Stimulated activated CD4-positive, alpha-beta T cell treated with anti-CD3 and anti-CD28 coated beads, TNF-alpha, amount 100 ng/mL, for 24 hours (primary cell): ENCODE measurements around the gene ATG2A.

ENCODE experiments used
- DNase-seq, 3 experiments: peaks; one replicate each; pipeline ENCODE4 v3.0.0-alpha.2; 2020; ENCODE audit warnings: low read depth in 3 of 3

ATG2A gene

GRCh38 chr11:64916775-64917662, at the start of gene ATG2A:
ATG2A (minus strand) TSS chr11:64917209; CDS start chr11:64917135, 74 bp downstream.
- DNase-seq: peak; percentile 97 to 99 (median 97)

DNA sequence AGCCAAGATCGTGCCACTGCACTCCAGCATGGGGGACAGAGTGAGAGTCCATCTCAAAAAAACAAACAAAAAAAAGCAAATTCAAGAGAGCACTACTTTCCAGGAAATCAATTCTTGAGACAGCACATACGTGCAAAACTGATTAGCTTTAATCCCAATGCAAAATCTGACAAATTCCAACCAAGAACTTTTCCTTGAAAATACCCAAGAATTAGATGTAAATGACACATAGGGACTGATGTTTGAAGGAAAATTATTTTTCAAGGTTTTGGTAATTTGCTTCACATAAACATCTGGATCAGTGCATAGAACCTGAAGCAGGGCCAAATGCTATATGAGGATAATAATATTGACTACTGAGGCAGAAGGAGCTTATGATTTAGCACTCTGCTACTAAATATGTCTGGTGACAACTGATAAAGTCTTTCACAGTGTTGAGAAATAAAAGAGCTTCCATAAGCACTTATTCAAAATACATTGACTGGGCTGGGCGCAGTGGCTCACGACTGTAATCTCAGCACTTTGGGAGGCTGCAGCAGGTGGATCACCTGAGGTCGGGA, 46.1 kb upstream of the ATG2A start:
- DNase-seq: no peak

GRCh38 chr11:64960719-64961118, 43.7 kb upstream of the ATG2A start:
- DNase-seq: no peak

- no peak for DNase-seq
Observed at GRCh38 chr11:64959498-64959897, 42.5 kb upstream of the ATG2A start.

- DNase-seq: no peak
Observed at GRCh38 chr11:64954201-64954600, 37.2 kb upstream of the ATG2A start.

DNA sequence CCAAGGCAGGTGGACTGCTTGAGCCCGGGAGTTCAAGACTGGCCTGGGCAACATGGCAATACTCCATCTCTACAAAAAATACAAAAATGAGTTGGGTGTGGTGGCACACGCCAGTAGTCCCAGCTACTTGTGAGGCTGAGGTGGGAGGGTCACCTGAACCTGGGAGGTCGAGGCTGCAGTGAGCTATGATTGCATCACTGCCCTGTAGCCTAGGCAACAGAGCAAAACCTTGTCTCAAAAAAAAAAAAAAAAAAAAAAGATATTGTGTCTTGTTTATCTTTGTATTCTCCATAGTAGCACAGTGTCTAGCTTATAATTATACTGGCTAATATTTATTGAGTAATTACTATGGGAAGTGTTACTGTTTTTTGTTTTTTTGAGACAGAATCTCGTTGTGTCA, 34.5 kb upstream of the ATG2A start:
- no peak for DNase-seq

DNA sequence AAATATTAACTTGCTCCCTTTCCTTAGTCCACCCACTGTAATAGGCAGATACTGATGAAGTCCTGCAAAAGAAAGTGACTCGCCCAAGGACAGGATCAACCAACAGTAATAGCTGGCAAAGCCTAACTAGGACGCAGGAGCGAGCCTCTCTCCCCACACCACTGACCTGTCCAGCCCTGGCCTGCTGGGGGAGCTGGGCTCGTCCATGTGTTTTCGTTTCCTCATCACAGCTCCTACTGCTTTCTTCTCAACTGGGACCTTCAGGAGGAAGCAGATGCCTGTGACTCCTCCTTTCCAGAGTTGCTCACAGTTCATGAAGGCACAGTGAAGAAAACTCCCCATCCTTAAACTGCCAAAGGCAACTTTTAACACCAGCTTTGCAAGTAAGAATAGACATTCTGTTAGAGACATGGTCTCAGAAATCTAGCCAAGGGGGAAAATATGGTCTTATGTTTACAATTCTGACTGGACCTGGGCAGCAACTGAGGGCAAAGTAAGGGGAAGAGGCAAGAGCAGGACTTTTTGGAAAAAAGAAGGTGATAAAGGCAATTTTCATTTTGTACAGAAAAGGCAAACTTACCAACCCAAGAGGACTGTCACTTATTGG, 30.3 kb upstream of the ATG2A start:
- no peak for DNase-seq

- DNase-seq: no peak
Observed at GRCh38 chr11:64936539-64936938, 19.5 kb upstream of the ATG2A start.

DNA sequence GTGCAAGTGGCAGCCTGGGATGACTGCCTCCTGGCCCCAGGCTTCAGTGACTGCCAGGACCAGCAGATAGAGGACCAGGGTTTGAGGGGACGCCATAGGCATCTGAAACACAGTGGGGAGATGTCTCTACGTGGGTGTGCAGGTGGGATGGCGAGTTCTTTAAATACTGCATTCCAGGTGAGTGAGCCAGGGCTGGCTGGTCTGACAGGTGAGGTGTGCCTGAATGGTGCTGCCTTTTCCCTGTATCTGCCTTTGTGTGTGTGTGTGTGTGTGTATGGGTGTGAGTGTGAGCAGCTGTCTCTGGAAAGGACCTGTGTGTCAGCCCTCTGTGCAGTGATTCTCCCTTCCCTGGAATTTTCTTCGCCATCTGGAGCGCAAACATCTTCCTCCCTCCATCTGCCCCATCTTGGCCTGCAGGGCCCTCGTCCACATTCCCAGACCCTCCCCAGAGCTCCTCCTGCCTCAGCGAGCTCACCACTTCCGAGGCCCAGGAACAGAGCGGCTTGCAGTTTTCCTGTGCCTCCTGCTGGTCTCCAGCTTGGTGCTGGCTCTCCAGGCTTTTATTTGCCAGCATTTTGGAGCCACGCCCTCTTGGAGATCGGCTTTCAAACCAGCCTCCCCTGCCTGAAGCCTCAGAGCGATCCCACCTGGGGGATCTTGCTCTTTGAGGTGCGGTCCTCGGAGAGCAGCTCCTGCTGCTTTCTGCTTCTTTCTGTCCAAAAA, 18.5 kb upstream of the ATG2A start, which contains the start of gene GPHA2:
GPHA2 (minus strand) TSS at position 535 of the 723 bp plus-strand sequence; CDS start at position 102, 433 bp downstream.
- no peak for DNase-seq

GRCh38 chr11:64934682-64935358, 17.8 kb upstream of the ATG2A start:
- DNase-seq: no peak

GRCh38 chr11:64933935-64934681, 17.1 kb upstream of the ATG2A start:
- no peak for DNase-seq

DNA sequence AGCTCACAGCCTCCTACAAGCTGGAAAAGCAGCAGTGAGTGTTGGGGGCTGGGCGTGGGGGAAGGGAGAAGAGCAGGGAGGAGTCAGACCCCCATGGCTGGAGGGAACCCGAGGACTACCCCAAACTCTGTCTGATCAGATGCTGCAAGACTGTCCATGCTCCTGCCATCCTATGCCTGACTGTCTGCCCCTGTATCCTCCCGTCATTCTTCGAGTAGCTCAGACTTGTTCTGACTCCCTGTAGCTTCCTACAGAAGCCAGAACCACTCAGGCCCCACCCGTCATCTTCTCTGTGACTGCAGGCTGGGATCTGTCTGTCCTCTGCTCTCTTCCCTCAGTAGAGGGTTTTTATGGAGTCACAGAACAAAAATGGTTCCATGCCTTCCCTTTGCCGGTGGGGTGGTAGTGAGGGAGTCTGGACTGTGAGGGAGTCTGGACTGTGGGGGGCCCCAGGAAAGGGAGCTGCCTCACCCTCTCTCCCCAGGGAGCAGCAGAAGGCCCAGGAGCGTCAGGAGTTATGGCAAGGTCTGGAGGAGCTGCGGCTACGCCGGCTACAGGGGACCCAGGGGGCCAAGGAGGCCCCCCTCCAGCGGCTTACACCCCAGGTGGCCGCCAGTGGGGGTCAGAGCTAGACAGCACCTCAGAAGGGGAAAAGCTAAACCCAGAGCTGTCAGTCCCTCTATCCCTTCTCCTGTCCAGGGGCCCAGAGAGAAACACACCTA, 16.4 kb upstream of the ATG2A start:
- no peak for DNase-seq

GRCh38 chr11:64932324-64932723, 15.3 kb upstream of the ATG2A start:
- no peak for DNase-seq

GRCh38 chr11:64931290-64931689, 14.3 kb upstream of the ATG2A start:
- DNase-seq: no peak

- DNase-seq: no peak
Observed at GRCh38 chr11:64930340-64930739, 13.3 kb upstream of the ATG2A start.

- no peak for DNase-seq
Observed at GRCh38 chr11:64929625-64930024, 12.6 kb upstream of the ATG2A start.

DNA sequence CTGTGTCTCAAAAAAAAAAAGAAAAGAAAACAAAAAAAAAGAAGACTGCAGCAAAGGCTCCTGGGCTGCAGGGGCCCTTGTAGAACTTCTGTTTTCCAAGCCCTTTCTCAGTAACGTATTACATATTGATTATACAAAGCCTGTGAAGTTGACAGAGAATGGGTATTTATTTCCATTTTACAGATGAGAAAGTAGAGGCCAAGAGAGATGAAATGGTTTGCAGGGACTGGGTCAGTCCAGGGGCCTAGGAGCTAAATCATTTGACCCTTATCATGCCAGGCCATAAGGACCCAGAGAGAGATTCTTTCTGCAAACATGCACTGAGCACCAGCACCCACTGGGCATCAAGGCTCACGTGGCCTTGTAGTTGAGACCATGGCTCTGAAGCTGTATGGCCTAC, 11.9 kb upstream of the ATG2A start:
- no peak for DNase-seq

GRCh38 chr11:64926689-64927088, 9.7 kb upstream of the ATG2A start:
- no peak for DNase-seq

DNA sequence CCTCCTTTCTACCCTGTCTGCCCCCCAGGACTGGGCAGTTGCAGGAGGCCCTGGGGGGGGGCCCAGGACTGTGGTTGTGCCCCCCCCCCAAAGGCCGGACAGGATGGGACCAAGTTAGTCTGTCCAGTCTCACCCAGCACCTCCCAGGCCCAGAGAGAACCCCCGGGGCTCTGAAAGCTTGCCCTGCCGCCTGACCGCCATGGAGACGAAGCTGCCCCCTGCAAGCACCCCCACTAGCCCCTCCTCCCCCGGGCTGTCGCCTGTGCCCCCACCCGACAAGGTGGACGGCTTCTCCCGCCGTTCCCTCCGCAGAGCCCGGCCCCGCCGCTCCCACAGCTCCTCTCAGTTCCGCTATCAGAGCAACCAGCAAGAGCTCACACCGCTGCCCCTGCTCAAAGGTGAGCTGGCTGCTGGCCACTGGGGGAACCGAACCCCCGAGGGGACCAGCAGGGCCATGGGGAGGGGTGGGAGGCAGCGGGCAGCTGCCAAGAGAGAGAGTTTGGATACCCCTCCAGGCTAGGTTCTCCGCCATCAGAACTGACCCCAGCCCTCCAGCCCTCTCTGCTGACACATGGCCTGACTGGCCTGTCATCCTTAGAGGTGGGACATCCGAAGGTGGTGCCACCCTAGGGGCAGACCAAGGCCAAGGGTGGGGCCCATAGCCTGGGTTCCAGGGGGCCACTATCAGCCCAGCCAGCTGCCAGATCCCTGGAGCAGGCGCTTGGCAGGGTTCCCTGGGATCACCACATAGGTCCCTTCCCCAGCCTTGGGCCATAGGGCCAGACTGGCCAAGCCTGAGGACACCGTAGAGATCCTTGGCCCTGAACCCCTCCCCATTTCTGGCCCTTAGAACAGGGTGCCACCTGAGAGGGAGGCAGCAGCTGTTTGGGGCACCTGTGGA, 8.8 kb upstream of the ATG2A start:
- DNase-seq: no peak
